HepG2 (cell line): ENCODE measurements around the gene DPEP3. TPM values are rescaled to one million over a fixed set of nuclear protein-coding genes. Genes with fewer than 3 reads are reported as not detected.

Experiments
- ELF3 ChIP-seq: IDR thresholded peaks from 2 replicates; pipeline ENCODE4 v1.6.1; 2016; ENCODE audit warnings: missing genetic modification reagents, missing compliant biosample characterization
- PHF5A ChIP-seq: IDR thresholded peaks from one replicate; pipeline ENCODE4 v1.6.1; 2018; ENCODE audit warnings: low read depth, missing genetic modification reagents; ENCODE audit not compliant: unreplicated experiment
- PRDM10 ChIP-seq: sonication (generic); formaldehyde crosslinking; IDR thresholded peaks from 2 replicates; pipeline ENCODE4 v1.4.0; 2020; ENCODE audit warnings: low read depth, missing genetic modification reagents
- RAD21 ChIP-seq: fragments of 450-650 bp; formaldehyde crosslinking; IDR thresholded peaks from 2 replicates; pipeline ENCODE4 v1.5.0; 2020; ENCODE audit warnings: mild to moderate bottlenecking
- SNAPC2 ChIP-seq: sonication (generic); formaldehyde crosslinking; IDR thresholded peaks from 2 replicates; pipeline ENCODE4 v1.8.1; 2022; ENCODE audit warnings: mild to moderate bottlenecking, missing genetic modification reagents
- TRAFD1 ChIP-seq: sonication (generic); formaldehyde crosslinking; IDR thresholded peaks from 2 replicates; pipeline ENCODE4 v1.5.1; 2020; ENCODE audit warnings: missing genetic modification reagents, mild to moderate bottlenecking, borderline replicate concordance
- U2AF2 ChIP-seq: fragments of 200-400 bp; formaldehyde crosslinking; IDR thresholded peaks from 2 replicates; pipeline ENCODE4 v1.6.1; 2017; ENCODE audit warnings: low read depth, mild to moderate bottlenecking, low read length
- ZBED4 ChIP-seq: sonication (generic); formaldehyde crosslinking; IDR thresholded peaks from 2 replicates; pipeline ENCODE4 v1.4.0; 2020; ENCODE audit warnings: missing genetic modification reagents, borderline replicate concordance
- ZNF225 ChIP-seq: sonication (generic); formaldehyde crosslinking; IDR thresholded peaks from 2 replicates; pipeline ENCODE4 v1.4.0; 2020; ENCODE audit warnings: mild to moderate bottlenecking, missing genetic modification reagents
- ZNF256 ChIP-seq: sonication (generic); formaldehyde crosslinking; conservative IDR thresholded peaks from 2 replicates; pipeline ENCODE4 v1.4.0; 2020; ENCODE audit warnings: missing genetic modification reagents
- ZNF367 ChIP-seq: sonication (generic); formaldehyde crosslinking; IDR thresholded peaks from 2 replicates; pipeline ENCODE4 v1.4.0; 2020; ENCODE audit warnings: missing genetic modification reagents, borderline replicate concordance
- polyA plus RNA-seq, 8 experiments: library from polyadenylated mRNA; depleted of rRNA in 3 of 8; stranded (reverse) in 7 of 8; unstranded in 1 of 8; fragments of >200 nt; fragmentation: Illumina TruSeq in 4 of 8; extraction: Trizol in 4 of 8; gene quantifications; 2 replicates each; pipeline versions ENCODE4 v1.2.1 to v1.2.3, GENCODE V29; 2011 to 2016; ENCODE audit warnings: low read depth in 4 of 8, missing spikeins in 1 of 8, mixed read lengths in 1 of 8; ENCODE audit not compliant: insufficient read depth in 1 of 8
- total RNA-seq, 5 experiments: library from RNA; depleted of rRNA; stranded (reverse); fragments of >200 nt; fragmentation: Illumina TruSeq; extraction: Trizol; gene quantifications; 2 replicates each; pipeline ENCODE4 v1.2.3, GENCODE V29; 2016; ENCODE audit warnings: low read depth in 1 of 5
- TF ChIP-seq, protein P1 (sequence below): sonication (generic); formaldehyde crosslinking; IDR thresholded peaks from 2 replicates; pipeline ENCODE4 v1.4.0; 2020; ENCODE audit warnings: missing genetic modification reagents

Gene DPEP3
- total and polyA plus RNA-seq, 2 of the 13 experiments (the other 11 are each of a cell fraction or from before 2014, with no cell fraction given): not detected

DNA sequence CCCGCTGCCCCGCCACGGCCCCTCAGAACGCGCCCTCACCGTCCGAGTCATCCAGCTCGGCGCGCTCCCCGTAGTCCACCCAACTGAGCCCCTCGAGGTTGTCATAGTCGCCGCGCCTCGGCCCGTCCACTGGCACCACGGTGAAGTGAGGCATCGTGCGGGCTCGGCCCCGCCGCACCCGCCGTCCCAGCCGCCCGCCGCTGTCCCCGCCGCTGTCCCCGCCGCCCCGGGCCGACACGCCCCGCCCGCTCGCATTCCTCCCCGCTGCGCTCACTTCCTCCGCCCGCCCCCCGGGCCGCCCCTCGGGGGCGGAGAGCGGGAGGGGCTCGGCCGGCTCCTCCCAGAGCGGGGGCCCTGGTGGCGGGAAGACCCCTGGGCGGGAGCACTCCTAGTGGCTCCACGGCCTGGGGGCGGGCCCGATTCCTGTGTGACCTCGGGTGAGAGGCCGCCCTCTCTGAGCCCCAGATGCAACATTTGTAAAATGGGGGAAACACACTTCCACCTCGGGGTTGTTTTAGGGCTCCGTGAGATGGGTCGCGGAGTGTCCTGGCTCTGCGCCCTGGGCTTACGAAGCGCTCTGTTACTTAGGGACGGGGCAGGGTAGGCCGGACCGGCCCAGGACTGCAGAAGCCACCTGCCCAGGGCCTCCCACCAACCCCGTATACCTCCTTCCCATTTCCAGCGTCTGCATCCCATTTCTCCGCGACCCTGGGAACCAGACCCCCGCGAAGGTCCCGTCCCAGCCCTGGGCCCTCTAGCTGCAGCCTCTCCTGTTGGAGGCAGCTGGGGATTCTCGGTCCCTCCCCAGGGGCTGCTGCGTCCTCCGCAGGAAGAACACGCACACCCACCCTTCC lies 11.7 kb downstream of the DPEP3 start, which contains the start of gene SLC12A4 (continued):
- TF ChIP-seq, protein P1, sequence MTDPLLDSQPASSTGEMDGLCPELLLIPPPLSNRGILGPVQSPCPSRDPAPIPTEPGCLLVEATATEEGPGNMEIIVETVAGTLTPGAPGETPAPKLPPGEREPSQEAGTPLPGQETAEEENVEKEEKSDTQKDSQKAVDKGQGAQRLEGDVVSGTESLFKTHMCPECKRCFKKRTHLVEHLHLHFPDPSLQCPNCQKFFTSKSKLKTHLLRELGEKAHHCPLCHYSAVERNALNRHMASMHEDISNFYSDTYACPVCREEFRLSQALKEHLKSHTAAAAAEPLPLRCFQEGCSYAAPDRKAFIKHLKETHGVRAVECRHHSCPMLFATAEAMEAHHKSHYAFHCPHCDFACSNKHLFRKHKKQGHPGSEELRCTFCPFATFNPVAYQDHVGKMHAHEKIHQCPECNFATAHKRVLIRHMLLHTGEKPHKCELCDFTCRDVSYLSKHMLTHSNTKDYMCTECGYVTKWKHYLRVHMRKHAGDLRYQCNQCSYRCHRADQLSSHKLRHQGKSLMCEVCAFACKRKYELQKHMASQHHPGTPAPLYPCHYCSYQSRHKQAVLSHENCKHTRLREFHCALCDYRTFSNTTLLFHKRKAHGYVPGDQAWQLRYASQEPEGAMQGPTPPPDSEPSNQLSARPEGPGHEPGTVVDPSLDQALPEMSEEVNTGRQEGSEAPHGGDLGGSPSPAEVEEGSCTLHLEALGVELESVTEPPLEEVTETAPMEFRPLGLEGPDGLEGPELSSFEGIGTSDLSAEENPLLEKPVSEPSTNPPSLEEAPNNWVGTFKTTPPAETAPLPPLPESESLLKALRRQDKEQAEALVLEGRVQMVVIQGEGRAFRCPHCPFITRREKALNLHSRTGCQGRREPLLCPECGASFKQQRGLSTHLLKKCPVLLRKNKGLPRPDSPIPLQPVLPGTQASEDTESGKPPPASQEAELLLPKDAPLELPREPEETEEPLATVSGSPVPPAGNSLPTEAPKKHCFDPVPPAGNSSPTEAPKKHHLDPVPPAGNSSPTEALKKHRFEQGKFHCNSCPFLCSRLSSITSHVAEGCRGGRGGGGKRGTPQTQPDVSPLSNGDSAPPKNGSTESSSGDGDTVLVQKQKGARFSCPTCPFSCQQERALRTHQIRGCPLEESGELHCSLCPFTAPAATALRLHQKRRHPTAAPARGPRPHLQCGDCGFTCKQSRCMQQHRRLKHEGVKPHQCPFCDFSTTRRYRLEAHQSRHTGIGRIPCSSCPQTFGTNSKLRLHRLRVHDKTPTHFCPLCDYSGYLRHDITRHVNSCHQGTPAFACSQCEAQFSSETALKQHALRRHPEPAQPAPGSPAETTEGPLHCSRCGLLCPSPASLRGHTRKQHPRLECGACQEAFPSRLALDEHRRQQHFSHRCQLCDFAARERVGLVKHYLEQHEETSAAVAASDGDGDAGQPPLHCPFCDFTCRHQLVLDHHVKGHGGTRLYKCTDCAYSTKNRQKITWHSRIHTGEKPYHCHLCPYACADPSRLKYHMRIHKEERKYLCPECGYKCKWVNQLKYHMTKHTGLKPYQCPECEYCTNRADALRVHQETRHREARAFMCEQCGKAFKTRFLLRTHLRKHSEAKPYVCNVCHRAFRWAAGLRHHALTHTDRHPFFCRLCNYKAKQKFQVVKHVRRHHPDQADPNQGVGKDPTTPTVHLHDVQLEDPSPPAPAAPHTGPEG (CRISPR knock-in tag): no peak; the same call in 1 of the 2 replicates
- TF ChIP-seq ELF3 (CRISPR knock-in tag) (peak; percentile 72), SNAPC2 (peak; percentile 57), PHF5A (CRISPR knock-in tag) (peak; percentile 69), U2AF2 (no peak), RAD21 (peak; percentile 5; the same call in 1 of the 2 replicates), ZNF367 (CRISPR knock-in tag) (no peak), ZNF256 (no peak), ZBED4 (peak; percentile 62), PRDM10 (CRISPR knock-in tag) (no peak), TRAFD1 (CRISPR knock-in tag) (no peak), ZNF225 (CRISPR knock-in tag) (peak; percentile 64; the same call in 1 of the 2 replicates)
